Putamen (tissue), 1 donor: ENCODE results near the gene TTL.

Source experiments
- DNase-seq: peaks from one replicate; pipeline ENCODE4 v3.0.0-alpha.2; 2016; ENCODE audit warnings: low spot score

The TTL gene

GRCh38 chr2:112583497-112584133 is 101.7 kb downstream of the TTL start:
- DNase-seq = peak; percentile 34

GRCh38 chr2:112584134-112584890 is 102.4 kb downstream of the TTL start, which contains the start of gene CHCHD5:
Gene CHCHD5, plus strand, starts transcription at chr2:112584609. Its CDS starts 39 bp downstream, at chr2:112584648.
- peak; percentile 98 for DNase-seq

GRCh38 chr2:112584891-112585250 is 102.9 kb downstream of the TTL start:
- DNase-seq = no peak

GRCh38 chr2:112585400-112585799 is 103.4 kb downstream of the TTL start:
- DNase-seq = no peak

GRCh38 chr2:112585873-112586464 is 104.0 kb downstream of the TTL start:
- no peak for DNase-seq

- no peak for DNase-seq
Measured at GRCh38 chr2:112588611-112589045, 106.7 kb downstream of the TTL start.
